Esophagus squamous epithelium (tissue), 4 donors: ENCODE data around the gene FBXO38.

ENCODE experiments used
- POLR2A ChIP-seq, 4 donors: fragments of 450-650 bp; IDR thresholded peaks; one replicate each; pipeline ENCODE4 v1.6.1; 2017; ENCODE audit warnings: antibody characterized with exemption in 4 of 4, mild to moderate bottlenecking in 4 of 4, moderate library complexity in 3 of 4
- TF ChIP-seq, protein P1 (sequence below), 6 experiments: fragments of 450-650 bp in 4 of 6; fragments of 200-600 bp in 2 of 6; sonication (generic) in 2 of 6; IDR thresholded peaks; one replicate each; pipeline ENCODE4 v1.5.1; 2016 to 2019; ENCODE audit warnings: antibody characterized with exemption in 6 of 6, mild to moderate bottlenecking in 4 of 6, moderate library complexity in 4 of 6

DNA sequence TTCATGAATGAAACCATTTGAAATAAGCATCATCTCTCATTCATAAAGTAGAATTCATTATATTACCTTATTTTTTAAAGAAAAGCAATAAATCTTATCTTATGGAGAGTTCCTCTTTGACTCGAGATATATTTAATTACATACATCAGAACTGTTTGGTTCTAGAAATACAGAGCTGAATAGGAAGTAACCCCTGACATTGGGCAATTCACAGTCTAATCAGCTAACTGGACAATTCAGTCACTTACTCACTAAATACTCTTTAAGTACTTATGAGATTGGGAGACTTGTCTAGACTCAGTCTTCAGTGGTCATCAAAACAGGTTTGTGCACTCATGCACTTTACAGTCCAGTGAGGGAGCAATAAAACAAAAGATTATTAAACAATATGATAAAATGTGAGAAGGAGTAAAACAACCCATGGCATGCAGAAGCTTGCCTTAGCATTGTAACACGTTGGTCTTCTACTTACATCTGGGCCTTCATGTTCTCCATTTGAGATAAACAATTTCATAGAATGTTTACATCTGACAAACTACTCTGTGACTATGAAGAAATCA, 11.5 kb upstream of the FBXO38 start:
- TF ChIP-seq, protein P1, sequence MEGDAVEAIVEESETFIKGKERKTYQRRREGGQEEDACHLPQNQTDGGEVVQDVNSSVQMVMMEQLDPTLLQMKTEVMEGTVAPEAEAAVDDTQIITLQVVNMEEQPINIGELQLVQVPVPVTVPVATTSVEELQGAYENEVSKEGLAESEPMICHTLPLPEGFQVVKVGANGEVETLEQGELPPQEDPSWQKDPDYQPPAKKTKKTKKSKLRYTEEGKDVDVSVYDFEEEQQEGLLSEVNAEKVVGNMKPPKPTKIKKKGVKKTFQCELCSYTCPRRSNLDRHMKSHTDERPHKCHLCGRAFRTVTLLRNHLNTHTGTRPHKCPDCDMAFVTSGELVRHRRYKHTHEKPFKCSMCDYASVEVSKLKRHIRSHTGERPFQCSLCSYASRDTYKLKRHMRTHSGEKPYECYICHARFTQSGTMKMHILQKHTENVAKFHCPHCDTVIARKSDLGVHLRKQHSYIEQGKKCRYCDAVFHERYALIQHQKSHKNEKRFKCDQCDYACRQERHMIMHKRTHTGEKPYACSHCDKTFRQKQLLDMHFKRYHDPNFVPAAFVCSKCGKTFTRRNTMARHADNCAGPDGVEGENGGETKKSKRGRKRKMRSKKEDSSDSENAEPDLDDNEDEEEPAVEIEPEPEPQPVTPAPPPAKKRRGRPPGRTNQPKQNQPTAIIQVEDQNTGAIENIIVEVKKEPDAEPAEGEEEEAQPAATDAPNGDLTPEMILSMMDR (IDR thresholded peaks at IDR 0.05): no peak
- no peak for TF ChIP-seq POLR2A (IDR thresholded peaks at IDR 0.05)
